Measurements from ENCODE around the gene ZBTB26. TPM values are rescaled to one million over a fixed set of nuclear protein-coding genes. Genes with fewer than 3 reads are reported as not detected.

ZBTB26 gene
- total RNA-seq, result 2.5 and 3.2 TPM in 2 replicates

GRCh38 chr9:122931226-122932121 is at the start of gene ZBTB26:
TSS of gene ZBTB26 (minus strand) at chr9:122931512. CDS start at chr9:122919934, 11,578 bp downstream.

GRCh38 chr9:122940749-122941581 is 9.7 kb upstream of the ZBTB26 start, which contains the start of gene RABGAP1:
TSS of gene RABGAP1 (plus strand) at chr9:122941020. CDS start at chr9:122957060, 16,040 bp downstream.

GRCh38 chr9:122912964-122913673 is 18.2 kb downstream of the ZBTB26 start, which contains the start of gene ZBTB6:
TSS of gene ZBTB6 (minus strand) at chr9:122913323. CDS start at chr9:122912072, 1,251 bp downstream.

GRCh38 chr9:122904823-122905710 is 26.2 kb downstream of the ZBTB26 start, which contains the start of gene RC3H2:
TSS of gene RC3H2 (minus strand) at chr9:122905359. CDS start at chr9:122897509, 7,850 bp downstream.

Other genes with a start within 250 kb of the ZBTB26 start
- gene OR1L4, start 207.5 kb downstream of the ZBTB26 start, total RNA-seq, result not detected in 2 replicates
- gene OR1L6, start 189.2 kb downstream of the ZBTB26 start, total RNA-seq, result not detected in 2 replicates
- not detected in 2 replicates for gene OR5C1, start 142.6 kb downstream of the ZBTB26 start, total RNA-seq
- not detected in 2 replicates for gene OR1K1, start 131.4 kb downstream of the ZBTB26 start, total RNA-seq
- 14.6 and 18.1 TPM in 2 replicates for gene PDCL, start 102.9 kb downstream of the ZBTB26 start, total RNA-seq
- 26.7 and 34.8 TPM in 2 replicates for gene RC3H2, start 26.2 kb downstream of the ZBTB26 start, total RNA-seq
- 6.0 and 6.3 TPM in 2 replicates for gene ZBTB6, start 18.2 kb downstream of the ZBTB26 start, total RNA-seq
- 12.6 and 15.6 TPM in 2 replicates for gene RABGAP1, start 9.5 kb upstream of the ZBTB26 start, total RNA-seq
- gene GPR21, start 102.2 kb upstream of the ZBTB26 start, total RNA-seq, result not detected in 2 replicates